Suprapubic skin (tissue), 3 donors: ENCODE results near the gene HIVEP3.

ENCODE experiments used
- EP300 ChIP-seq: sonication (generic); formaldehyde crosslinking; IDR thresholded peaks from one replicate; pipeline ENCODE4 v1.6.1; 2017; ENCODE audit warnings: antibody characterized with exemption
- TF ChIP-seq, protein P1 (sequence below), 2 donors: fragments of 200-600 bp in 1 of 2; fragments of 450-650 bp in 1 of 2; sonication (generic) in 1 of 2; IDR thresholded peaks; one replicate each; pipeline ENCODE4 v1.5.1; 2016 to 2019; ENCODE audit warnings: antibody characterized with exemption in 2 of 2, mild to moderate bottlenecking in 1 of 2, moderate library complexity in 1 of 2

DNA sequence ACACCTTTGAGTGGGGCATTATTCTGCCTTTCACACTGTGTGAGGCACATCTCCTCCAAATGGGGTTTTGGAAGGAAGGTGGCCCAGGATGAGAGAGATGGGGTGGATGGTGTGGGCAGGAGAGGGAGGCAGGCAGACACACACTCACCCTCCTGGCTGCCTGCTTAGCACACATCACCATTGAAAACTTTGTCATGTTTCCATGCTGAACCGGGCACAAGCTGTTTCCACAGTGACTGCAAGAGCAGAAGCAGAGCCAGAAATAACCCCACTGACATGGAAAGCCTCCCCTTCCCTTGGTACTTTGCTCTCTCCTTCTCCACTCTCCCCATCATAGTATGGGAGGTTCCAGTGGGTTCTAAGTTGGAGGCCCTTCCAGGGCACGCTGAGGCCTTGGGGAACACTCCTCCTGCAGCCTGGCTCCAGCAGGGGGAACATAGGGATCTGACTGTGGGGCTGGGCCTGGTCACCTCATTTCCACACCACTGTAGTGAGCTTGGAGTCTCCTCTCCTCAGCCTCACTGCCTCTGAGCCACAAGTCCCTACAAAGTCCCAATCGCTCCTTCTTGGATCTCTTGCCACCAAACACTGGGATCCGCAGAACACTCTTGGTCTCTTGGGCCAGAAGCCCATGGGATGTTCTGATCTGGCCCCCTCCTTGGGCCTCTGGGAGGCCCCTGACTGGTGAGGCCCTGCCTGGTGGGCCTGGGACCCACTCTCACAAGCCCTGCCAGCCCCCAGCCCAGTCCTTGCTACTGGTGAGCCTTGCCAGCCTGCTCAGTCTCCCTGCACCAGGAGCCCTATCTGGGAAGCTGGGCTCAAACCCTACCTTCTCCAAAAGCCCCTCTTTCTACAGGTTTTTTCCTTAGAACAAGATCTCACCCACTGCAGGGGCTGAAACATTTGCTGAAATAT, 271.2 kb downstream of the HIVEP3 start:
- TF ChIP-seq, protein P1, sequence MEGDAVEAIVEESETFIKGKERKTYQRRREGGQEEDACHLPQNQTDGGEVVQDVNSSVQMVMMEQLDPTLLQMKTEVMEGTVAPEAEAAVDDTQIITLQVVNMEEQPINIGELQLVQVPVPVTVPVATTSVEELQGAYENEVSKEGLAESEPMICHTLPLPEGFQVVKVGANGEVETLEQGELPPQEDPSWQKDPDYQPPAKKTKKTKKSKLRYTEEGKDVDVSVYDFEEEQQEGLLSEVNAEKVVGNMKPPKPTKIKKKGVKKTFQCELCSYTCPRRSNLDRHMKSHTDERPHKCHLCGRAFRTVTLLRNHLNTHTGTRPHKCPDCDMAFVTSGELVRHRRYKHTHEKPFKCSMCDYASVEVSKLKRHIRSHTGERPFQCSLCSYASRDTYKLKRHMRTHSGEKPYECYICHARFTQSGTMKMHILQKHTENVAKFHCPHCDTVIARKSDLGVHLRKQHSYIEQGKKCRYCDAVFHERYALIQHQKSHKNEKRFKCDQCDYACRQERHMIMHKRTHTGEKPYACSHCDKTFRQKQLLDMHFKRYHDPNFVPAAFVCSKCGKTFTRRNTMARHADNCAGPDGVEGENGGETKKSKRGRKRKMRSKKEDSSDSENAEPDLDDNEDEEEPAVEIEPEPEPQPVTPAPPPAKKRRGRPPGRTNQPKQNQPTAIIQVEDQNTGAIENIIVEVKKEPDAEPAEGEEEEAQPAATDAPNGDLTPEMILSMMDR (IDR thresholded peaks at IDR 0.05), result no peak
- no peak for TF ChIP-seq EP300
